DMS153 (cell line): Measurements from ENCODE around the gene HCN1.
"Not testable (repeated sequence)": the region's sequence is repeated elsewhere in the genome, so short reads cannot be mapped to it uniquely, and the experiment has no call there.

ENCODE experiments used
- DNase-seq: peaks from one replicate; lab custom pipeline; 2025; lab: John Stamatoyannopoulos, UW

HCN1 gene

DNA sequence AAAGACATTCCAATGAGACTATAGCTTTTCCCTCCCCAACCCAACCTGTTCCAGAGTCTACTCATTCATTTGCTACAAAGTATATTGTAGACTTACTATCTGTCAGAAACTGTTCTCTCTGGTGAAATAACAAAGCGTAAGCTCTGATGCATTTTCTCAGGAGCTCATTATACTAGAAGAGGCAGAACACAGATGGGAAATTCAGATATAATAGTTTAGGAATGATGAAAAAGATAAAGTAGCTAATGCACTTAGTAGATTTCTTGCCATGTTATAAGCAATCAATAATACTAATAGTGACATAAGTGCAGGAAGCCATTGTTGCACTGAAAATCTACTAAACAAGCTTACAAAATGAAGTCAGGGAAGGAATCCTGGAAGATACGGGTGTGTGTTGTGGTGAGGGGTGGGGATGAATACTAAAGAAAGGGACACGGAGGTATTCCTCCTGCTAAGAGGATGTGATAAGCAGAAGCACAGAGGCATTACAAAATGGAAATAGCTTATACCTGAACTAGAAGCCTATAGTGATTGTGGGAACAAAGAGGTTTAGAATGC, 78.2 kb downstream of the HCN1 start:
- no peak for DNase-seq

DNA sequence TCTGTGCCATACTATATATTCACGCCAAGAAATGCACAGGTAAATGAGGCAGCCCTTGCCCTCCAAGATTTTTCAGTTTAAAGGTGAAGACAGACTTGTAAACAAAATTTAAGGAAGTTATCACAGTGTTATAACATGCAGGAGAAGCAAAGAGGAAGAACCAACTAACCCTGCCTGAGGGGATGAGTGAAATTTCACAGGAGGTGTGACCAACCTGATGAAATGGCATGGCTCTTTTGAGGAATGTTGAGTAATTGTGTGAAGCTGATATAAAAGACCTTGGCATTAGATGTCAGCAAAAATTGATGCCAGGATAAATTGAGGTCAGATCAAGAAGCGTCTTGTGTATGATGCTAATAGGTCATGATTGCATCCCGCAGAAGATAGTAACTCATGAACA, 86.5 kb downstream of the HCN1 start:
- DNase-seq: no peak

DNA sequence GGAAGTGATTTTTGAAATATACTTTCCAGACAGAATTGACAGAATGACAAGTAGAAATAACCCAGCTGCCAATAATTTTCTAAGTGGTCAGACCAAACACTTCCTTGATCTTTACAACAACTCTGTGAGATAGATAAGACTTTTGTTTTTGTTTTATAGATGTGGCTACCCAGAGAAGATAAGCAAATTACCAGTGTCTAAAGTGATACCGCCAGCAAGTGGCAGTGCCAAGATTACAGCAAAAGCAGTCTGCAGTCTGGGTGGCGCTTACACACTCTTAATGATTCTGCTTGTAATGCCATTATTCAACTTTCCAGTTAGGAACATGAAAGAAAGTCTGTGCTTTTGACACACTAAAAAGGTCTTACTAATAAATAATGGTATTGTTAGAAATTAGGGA, 92.1 kb downstream of the HCN1 start:
- no peak for DNase-seq

DNA sequence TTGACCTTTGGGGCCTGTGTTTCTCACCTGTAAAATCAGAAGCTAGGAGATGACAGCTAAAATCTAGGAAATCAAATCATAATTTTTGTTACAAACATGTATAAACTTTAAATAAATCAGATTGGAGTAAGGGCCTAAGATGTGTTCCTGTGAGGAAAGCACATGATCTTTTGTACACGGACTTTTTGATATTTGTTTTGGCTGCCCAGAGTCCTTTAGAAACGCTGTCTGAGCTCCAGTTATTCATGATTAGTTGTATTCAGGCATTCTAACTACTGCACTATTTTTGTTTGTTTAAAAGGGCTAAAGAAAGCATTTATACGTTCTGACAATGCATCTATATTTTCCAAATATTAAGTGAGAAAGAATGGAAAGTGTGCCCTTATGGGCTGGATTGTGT, 94.8 kb downstream of the HCN1 start:
- no peak for DNase-seq

DNA sequence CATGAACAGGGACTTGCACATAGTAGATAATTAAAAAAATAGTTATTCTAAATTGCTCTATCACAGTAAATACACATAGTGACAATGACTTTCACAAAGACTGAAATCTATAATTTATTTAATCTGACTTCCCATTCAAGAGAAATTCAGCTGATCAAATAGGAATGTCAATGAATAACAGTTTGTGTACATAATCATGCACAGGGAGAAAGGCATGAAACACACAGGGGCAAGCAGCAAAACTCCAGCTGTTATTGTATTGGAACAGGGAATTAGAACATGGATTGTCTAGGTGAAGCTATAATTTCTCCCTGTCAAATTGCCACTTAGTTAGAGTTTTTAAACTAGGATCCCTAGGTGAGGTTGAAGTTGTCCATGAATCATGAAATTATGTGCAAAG, 99.9 kb downstream of the HCN1 start:
- no peak for DNase-seq

DNA sequence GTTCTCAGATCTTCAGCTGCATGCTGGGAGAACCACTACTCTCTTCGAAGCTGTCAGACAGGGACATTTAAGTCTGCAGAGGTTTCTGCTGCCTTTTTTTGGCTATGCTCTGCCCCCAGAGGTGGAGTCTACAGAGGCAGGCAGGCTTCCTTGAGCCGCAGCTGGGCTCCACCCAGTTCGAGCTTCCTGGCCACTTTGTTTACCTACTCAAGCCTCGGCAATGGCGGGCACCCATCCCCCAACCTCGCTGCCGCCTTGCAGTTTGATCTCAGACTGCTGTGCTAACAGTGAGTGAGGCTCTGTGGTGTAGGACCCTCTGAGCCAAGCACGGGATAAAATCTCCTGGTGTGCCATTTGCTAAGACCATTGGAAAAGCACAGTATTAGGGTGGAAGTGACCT, 110.2 kb downstream of the HCN1 start:
- DNase-seq: not testable (repeated sequence)

DNA sequence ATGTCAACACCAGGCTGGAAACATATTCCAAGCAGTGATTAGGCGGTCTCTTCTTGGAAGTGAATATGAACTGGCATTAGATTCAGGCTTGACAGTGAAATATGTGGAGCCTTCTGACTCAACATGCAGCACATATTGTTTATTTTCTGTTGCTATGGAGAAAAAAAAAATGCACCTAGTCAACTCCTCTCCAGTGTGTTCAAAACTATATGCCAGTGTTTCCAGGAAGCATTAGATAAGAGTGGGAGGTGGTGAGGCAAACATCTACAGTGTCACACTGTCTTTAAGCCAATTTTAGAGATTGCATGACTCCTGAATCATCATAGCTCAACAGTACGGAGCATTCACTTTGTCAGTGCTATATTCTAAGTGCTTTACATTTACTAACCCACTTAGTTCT, 117.9 kb downstream of the HCN1 start:
- no peak for DNase-seq

DNA sequence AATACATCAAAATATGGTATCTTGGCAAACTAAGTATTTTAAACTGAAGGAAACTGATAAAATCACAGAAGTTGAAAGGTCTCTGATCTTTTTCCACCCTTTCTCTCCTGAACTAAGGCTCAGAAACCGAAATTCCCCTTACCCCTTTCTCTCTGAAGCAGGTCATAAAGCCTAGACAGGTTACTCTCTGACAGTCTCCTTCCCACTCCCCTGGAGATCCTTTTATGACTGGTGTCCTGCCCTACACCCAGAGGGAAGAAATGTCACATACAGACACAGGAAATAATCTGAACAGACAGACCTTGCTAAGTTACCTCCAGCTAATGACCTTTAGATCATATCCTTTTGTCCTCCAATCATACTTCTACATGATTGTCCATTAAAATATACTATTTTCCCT, 127.4 kb downstream of the HCN1 start:
- no peak for DNase-seq

DNA sequence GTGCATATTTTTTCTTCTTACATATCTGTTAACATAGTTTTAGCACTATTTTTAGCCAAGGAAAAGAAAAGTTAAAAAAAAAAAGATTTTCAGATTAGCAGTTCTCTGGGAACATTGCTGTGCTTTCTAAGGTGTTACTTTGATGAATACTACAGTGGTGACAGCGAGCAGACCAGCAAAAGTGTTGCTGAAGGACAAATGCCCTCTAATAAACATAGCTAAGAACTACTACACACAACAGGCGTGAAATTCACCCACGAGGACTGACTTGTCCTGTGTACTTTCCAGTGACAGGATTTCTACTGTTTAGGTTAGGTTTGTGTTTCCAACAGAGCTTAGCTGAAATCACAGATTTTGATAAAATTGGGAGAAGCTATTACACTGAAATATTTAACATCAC, 153.8 kb downstream of the HCN1 start:
- DNase-seq: no peak

DNA sequence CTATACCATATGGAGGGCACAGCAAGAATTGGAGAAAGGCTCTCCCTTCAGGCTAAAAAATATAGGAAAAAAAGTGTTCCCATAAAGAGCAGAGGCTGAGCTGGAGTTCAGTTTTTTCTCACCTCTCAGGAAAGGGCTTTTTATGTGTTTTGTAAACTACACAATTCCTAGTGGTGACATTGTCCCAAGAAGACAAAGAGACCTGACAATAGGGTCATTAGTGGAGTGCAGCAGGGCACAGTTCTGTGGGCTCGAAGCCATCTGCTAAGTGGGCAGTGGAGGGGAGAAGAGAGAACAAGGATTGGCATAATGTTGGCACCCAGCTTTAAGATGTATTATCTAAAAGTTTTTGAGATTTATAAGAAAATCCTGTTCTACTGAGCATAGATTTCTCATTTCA, 162.5 kb downstream of the HCN1 start:
- no peak for DNase-seq

DNA sequence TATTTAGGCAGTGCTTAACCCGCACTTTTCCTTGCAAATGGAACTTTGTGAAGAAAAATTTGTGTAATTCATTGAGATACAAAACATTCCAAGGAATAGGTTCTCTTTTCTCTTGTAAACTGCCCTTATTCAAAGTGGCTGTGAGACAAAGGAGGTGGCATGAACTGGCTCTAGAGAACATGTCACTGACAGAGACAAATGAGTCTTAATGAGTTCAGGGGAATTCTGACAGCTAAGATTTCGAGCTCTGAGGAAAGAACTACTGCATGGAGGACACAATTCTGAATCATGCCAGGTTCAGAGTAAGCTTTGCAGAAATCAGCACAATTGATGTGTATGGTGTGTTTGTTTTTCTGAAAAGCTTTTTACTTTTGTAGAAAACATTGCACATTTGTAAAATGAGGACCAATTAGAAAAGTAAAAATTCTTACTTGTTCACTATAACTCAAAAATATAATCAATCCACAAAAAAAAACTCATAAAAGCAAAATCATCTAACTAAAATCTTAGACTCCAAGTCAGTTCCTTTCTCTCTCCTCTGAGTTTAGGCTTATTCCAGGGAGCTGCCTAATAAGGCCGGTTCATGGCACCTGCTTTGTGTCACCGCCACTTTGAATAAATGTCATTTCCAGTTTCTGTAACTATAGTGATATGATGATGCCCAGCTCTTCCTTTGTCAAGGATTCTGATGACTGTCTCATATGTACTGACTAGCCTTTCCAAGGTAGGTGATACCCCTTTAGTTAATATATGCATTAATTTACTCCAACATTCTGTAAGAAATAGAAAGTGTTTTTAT, 163.2 kb downstream of the HCN1 start:
- DNase-seq: no peak

DNA sequence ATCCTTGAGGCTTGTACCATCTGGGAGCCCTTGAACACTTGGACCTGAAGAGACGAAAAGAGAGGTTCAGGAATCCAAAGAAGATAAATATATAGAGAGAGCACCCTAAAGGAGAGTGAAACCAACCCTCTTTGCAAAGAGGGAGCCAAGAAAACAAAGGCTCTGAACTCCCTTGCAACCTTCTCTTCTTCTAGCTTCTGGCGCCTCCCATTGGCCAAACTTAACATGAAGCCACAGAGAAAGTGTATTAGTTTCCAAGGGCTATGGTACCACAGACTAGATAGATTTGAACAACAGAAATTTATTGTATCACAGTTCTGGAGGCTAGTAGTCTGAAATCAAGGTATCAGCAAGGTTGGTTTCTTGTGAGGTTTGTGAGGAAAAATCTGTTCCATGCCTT, 175.1 kb downstream of the HCN1 start:
- no peak for DNase-seq

DNA sequence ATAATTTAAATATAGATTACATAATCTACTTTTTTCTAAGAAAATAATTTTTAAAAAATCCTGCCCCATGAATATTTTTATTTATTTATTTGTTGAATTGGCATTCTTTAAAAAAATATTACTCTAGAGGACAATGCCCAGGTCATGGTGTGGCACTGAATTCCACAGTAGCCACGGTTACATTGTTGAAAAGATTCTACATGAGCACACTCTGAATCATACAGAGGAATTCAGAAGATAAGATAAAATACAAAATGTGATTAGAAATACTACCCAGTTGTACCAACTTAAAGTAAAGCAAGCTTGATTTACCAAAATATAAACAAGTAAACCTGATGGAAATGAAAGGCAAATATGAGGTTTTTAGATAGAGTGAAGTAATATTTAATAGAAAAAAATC, 183.7 kb downstream of the HCN1 start:
- no peak for DNase-seq

DNA sequence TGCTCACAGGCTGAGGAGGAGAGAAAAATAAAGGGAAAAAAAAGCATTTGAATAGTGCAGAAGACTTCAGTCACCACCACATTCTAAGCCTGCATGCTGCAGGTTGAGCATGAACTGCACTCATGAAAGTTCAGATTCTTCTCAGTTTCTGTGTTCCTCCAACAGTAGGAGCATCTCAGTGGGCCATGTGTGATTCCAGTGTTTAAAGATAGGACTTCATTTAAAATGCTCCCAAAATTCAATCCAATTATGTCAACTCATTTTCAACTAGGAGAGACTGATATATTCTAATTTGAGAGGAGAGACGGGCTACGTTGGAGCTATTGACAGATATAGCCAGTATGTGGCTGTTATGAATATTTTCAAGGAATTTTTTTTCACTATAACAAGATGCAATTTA, 186.8 kb downstream of the HCN1 start:
- no peak for DNase-seq

DNA sequence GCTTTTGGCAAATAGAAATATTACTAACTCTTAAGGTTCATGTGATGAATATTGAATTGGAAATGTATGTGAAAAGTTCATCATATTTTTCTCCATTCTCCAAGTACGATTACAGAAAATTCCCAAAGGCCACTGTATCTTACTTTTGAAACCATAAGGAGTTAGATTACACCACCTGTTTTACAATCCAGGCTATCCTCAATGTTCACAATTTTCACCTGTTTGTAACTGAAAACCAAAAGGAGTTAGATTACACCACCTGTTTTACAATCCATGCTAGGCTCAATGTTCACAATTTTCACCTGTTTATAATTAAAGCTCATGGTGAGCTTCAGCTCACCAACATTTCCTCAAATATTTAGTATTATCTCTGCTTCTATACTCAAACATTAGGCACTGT, 188.0 kb downstream of the HCN1 start:
- DNase-seq: no peak

DNA sequence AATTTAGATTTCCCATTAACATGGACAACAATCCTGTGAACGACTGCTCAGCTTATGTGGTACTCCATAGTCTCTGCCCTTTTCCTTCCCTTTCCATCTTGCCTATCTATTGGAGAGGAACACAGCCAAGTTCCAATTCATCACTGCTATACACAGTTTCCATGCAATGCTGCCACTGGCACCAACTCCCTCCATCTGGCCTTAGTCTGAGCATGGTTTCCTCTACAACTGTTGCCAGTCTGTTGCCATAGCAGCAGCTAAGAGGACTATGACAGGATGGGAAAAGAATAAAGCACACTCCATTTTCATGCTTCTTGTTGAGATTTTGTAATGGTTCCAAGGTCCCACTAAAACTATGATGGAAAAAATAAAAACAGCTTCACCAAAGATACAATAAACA, 189.0 kb downstream of the HCN1 start:
- no peak for DNase-seq

DNA sequence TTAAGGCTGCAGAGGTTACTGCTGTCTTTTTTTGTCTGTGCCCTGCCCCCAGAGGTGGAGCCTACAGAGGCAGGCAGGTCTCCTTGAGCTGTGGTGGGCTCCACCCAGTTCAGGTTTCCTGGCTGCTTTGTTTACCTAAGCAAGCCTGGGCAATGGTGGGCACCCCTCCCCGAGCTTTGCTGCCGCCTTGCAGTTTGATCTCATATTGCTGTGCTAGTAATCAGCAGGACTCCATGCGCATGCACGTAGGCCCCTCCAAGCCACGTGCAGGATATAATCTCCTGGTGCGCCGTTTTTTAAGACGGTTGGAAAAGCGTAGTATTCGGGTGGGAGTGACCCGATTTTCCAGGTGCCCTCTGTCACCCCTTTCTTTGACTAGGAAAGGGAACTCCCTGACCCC, 197.2 kb downstream of the HCN1 start:
- DNase-seq: not testable (repeated sequence)

DNA sequence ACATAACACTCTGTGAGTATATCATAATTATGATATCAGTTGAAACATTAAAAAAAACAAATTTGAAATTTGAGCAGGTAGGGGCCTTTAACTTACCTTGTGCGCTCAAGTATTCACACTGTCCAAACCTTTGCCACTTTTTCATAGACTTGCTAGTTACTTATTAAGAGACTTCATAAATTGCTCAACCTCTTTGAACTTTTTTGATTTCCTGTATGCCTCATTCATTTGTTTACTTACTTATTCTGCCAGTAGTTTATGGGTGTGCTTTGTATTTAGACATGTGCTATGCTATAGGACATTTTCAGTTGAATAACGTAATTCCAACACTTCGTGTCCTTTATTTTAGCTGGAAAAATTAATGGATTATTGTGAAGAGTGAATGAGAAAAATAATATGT, 204.8 kb downstream of the HCN1 start:
- DNase-seq: no peak

DNA sequence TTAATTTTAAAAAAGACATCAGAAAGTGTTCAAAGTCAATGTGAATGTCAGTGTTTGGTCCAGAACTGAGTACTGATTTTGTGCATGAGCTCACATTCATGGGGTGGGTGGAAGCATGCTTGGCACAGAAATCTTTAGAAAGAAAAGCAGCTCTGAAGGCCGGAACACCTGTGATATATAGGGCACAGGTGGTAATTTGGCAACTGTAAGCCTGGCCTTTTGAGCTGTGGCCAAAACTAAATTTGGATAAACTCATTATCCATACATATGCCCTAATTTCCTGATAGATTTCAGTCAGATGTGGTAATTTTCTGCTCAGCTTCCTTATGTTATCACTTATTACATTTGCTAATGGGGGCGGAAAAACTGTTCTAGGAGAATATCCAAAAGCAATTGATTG, 211.4 kb downstream of the HCN1 start:
- DNase-seq: no peak

DNA sequence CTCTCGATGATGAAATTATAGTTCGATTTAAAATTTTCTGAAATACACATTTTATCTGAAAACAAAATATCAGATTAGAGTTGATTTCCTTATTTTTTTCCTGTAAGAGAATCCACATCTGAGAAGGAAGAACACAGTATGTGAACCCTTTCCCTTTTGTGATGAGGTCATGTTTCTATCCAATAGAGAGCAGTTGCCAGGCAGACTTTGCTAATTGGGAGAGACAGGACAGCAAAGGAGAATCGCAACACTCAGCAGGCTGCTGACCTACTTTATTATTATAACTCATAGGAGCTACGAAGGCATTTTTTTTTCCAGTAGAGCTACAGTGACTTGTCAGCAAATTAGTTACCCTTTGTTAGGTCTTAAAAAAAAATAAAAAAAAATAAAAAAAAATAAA, 242.1 kb downstream of the HCN1 start:
- no peak for DNase-seq

DNA sequence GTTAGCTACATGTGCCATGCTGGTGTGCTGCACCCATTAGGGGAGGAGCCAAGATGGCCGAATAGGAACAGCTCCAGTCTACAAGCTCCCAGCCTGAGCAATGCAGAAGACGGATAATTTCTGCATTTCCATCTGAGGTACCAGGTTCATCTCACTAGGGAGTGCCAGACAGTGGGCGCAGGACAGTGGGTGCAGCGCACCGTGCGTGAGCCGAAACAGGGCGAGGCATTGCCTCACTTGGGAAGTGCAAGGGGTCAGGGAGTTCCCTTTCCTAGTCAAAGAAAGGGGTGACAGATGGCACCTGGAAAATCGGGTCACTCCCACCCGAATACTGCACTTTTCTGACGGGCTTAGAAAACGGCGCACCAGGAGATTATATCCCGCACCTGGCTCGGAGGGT, 251.3 kb downstream of the HCN1 start:
- DNase-seq: not testable (repeated sequence)

DNA sequence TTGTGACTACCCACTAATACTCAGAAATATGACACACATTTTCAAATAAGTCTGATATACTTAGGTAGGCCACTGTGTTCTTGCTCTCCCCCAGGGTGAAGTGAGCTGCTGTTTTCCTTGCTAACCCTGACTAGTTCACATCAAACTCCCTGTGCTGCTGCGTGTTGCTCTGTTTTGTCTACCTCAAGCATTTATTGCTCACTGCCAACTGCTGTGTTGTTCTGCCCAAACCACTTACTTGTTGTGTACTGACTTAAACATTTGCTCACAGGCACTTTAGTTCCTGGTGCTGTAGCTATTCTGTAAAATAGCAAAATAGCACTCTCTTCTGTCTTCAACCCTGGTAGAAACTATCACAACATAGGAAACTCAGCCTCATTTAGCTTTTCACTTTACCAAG, 255.7 kb downstream of the HCN1 start:
- DNase-seq: no peak

DNA sequence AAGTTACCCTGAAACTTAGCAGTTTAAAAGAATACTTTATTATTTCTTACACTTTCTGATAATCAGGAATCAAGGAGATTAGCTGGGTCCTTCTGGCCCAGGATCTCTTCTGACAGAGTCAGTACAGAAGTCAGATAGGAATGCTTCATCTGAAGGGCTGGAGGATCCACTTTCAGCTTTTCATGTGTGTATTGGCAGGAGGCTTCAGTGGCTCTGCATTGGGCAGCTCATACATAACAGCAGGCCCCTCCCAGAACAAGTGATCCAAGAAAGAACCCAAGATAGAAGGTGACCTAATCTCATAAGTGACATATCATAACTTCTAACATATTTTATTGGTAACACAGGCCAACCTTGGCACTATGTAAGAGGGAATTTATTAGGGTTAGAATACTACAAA, 258.4 kb downstream of the HCN1 start:
- DNase-seq: no peak

DNA sequence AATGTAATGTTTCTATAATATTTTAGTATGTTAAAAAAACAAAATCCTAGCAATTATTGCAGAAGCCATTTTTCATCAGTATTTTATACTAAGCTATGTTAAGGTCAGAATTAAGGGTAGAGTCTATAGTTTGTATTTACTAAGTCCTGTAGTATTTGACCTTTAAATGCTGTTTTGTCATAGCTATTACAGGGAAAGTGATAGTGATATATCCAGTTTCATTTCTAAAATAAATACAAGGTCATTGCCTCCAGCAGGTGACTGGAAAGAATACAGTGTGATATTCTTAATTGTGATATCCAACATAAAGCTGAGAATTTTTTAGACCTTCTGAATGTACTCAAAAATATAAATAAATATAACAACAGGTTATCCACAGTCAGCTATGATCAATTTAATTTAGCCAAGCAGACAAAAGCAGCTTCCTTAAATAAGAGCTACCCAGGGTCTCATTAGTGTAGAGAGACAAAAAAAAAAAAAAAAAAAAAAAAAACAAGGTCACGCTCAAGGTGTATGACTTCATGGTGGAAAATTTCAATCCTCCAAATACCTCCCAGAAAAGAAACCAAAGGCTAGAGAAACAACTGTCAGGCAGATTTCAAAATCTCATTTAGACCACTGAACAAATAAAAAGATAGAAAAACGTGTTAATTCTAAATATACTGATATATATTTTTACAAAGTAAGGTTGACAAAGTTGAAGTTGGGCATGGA, 278.7 kb downstream of the HCN1 start:
- DNase-seq: no peak
